ENCODE results near the gene LDLRAD3.
A peak's percentile ranks its signal among the peaks of the same experiment; 100 is the strongest.

The LDLRAD3 gene

GRCh38 chr11:36146437-36146836, 202.6 kb downstream of the LDLRAD3 start:
- DNase-seq: no peak

- no peak for DNase-seq
Observed at GRCh38 chr11:36147491-36147890, 203.6 kb downstream of the LDLRAD3 start.

GRCh38 chr11:36148701-36149100, 204.8 kb downstream of the LDLRAD3 start:
- no peak for DNase-seq

DNA sequence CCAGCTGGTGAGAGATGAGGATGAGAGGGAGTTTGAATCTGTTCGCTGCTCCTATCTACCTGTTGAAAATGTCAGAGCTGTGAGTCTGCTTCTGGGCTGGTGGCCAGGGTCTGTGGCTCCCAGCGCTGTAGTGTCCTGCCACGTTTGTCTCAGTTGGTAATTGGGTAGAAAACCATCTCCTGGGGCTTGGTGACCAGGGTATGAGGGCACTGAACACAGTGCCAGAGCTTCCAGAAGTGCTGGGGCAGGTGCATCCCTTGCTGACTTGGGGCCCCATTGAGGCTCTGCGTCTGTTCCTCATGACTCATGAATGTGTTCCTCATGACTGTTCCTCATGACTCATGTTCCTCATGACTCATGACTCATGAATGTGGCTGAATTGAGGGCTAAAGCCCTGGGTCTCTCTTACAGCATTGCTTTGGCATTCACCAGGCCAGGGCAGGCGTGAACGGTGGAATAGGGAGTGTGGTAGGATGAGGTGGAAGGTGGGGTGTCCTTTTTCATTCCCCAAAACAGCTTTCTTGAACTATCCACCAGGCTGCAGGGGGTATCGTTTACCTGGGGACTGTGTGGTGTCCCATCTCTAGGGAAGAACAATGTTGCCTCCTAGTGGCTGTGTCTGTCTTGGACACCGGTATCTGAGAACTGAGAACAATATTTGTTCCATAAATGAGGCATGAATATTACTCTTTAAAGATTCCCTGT, 205.8 kb downstream of the LDLRAD3 start:
- peak; percentile 61 for DNase-seq

DNA sequence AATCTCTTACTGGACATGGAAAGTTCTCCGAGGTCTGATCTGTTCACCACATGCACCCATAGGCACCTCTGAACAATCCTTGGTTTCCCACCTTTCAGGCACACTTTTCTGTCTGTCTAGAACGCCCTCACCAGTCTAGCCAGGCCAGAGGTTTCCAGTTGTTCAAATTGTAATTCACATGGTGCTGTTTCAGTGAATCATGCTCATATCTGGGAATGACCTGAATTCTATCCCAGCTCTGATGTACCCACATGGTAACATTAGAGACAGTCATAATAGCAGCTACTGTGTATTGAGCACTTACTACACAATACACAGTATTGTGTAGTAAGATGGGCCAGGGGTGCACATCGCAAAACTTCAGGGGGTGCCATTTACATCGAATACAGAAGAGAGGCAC, 207.1 kb downstream of the LDLRAD3 start:
- no peak for DNase-seq

DNA sequence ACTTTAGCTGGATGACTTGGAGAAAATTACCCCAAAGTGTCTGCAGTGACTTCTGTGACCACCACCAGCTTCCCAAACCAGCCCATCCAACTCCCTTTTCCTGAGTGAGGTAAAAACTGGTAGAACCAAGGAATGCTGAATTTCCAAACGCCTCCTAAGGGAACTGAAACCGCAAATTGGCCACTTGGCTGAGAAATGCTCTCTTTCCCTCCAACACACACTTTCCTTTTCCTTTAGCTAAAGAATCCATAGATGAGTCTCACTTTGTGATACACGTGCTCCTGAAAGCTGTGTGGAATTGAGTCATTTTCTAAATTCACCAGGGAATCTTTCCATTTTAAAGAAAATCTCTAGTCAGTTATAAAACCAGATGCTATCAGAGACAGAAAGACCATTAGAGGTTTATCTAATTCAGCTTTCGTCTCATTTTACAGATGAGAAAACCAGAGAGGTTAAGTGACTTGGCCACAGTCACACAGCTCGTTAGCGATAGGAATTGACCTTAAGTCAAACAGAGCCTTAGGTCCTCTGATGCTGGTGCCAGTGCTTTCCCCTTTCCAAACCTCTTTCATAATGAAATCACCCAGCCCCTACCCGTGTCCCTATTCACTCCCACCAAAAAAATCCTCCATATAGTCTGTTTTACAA, 208.2 kb downstream of the LDLRAD3 start:
- no peak for DNase-seq

- DNase-seq: no peak
Observed at GRCh38 chr11:36153551-36153950, 209.7 kb downstream of the LDLRAD3 start.

DNA sequence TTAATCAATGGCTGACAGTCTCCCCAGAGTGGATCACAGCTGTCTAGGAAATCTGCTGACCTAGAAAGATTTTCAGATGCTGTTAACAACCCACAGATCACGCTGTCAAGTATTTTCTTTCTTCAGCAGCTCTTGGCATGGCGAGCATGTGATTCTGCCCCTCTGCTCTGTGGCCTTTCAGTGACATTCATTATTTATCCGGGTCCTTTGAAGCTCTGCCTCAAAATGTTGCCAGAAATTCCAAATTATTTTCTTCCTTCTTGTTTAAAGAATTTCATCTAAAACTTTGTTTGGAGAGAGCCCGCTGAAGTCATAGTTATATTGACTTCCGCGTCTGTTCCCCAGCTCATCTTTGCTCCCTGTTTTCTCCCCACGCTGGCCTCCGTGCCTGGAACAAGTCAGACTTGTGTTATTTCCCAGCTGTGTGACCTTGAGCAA, 211.3 kb downstream of the LDLRAD3 start:
- DNase-seq: no peak

GRCh38 chr11:36155770-36156160, 211.9 kb downstream of the LDLRAD3 start:
- DNase-seq: no peak

- no peak for DNase-seq
Observed at GRCh38 chr11:36156161-36156816, 212.4 kb downstream of the LDLRAD3 start.

- DNase-seq: no peak
Observed at GRCh38 chr11:36156817-36157519, 213.1 kb downstream of the LDLRAD3 start.

DNA sequence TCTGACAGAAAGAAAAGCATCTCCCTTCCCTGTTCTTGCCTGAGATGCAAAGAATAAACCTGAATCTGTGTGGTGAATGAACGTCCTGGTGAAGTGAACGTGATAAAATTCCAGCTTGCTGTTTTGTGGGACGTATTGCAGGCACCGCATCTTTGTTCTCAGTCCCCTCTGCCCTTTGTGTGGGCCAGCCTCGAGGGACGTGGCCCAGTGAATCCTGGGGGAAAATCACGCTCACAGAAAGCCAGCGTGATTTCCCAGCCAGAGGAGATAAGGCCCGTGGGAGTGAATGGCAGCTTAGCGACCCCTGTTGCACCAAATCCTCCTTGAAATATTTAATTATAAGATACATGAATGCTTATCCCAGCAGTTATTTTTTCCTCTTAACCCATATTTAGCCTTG, 216.2 kb downstream of the LDLRAD3 start:
- DNase-seq: no peak

DNA sequence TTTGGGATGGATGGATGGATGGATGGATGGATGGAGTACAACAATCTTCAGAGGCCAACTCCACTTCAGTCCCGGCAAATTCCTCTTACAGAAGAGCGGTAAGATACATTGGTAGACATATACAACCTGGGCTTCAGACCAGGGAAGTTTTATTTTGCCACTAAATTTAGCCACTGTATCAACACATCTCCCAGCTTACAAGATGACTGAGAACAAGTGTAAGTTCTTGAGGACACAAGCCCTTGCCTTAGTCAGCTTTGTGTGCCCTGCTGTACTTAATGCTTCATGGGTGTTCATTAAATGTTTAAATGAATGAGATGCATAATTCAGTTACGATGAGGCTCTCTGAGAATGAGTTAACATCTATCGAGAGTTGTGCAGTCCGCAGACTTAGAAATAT, 217.7 kb downstream of the LDLRAD3 start:
- DNase-seq: no peak

DNA sequence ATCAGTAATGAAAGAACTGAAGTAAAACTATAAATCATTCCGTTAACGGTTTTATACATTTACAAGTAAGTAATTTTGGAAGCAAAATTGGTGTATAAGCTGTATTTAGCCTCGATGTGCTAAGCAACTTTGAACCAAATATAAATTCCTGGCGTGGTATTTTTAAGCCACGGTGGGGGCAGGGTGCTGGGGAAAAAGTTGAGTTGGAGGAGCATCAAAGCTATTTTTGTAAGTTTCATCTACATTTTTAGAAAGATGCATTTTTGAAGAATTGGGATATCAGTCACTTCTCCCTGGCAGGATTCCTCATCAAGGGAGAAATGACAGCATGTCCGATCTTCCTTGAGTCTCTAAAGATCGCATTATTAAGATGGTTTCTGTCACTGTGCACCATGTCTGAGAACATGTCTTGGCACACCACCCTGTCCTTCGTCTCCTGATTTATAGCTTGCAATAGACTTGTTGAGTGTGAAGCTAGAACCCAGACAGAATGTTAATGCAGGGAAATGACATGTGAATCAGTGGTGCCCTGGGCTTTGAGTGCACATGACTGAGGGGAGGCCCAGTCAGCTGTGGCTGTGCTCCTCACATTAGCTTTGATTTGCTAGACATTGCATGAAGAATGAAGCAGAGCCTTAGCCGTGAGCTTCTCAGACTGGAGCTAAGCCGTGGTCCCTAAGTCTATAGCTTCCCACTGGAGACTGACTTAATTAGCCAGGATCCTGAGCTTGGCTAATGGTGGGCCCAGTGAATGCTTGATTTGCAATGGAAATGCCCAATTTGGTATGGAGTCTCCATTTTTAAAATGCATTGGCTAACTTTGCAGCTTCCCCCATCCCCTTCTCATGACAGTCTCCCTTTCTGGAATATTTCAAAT, 218.4 kb downstream of the LDLRAD3 start:
- DNase-seq: no peak

DNA sequence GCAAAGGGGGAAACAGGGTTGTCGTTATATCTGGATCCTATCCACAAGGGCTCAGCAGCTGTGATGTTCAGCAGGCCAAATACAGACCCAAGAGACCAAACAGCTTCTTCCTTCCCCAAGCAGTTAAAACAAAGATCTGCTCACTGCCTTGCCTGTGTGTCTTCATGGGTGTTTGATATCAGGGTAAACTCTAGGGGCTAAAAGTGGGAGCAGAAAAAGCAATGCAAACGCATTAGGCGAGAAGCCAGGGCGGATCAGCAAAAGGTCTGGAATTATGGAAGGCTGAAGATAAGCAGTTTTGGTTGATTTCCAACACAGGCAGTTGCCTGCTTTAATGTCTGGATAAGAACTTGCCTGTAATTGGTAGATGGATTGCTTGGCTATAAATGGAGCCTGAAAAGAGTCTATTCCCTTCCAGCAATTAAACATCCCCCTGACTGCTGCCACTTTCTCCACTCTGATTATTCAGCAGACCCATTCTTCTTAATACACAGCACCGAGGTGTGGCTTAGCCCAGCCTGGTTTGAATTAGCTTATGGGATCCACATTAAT, 219.1 kb downstream of the LDLRAD3 start:
- DNase-seq: no peak

DNA sequence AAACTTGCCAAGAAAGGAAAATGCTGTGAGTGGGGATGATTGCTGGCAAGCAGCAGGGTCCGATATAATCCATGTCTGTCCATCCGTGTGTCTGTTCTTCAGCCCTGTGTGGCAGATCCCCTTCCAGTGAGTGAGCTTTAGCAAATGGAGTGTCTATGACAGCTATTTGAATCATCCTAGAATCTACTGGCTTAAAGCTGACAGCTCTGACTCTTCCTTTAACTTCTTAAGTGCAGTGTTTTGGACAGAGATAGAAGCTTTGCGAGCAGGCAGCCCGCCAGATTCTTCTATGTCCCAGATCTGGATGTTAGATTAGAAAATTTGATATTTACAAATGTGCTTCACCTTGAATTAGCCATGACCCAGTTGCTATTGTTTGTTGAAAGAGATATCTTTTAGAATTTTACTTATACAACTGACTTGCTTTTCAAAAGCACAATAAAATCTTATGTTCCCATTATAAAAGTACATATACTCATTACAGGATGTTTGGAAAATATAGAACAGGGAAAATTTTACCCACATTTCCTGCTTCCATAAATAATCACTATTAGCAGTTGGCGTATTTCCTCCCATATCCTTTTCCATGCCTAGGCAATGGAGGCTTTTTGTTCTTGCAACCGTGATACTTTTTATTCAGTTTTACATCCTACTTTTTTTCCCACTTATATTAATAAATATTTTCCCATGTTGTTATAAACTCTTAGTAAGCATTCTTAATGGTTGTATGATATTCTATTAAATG, 220.8 kb downstream of the LDLRAD3 start:
- DNase-seq: no peak

GRCh38 chr11:36165621-36166397, 221.9 kb downstream of the LDLRAD3 start:
- no peak for DNase-seq

DNA sequence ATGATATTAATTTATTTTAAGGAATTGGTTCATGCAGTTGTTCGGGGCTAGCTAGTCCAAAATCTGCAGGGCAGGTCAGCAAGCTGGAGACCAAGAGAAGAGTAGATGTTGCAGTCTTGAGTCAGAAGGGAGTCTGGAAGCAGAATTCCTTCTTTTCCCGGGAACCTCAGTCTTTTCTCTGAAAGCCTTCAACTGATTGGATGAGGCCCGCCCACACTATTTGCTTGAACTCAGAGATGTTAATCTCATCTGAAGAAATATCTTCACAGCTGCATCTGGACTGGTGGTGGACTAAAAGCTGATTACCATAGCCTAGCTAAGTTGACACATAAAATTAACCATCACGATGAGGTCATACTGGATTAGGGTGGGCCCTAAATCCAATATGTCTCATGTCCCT, 223.2 kb downstream of the LDLRAD3 start:
- no peak for DNase-seq

DNA sequence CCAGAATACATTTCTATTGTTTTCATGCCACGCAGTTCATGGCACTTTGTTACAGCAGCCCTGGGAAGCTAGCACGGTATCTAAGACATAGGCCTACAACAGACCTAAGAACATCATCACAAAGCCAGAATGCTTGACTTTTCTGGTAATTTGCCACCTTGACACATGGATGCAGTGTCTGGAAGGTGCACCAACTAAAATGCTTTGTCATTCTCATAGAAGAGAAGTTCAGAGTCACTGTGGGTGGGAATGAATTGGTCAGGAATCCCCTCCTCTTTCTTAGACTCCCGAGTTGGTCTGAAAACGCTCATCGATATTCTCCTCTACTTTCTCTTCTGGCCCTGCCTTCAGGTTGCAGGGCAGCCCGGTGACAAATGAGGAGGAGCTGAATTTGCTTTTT, 223.9 kb downstream of the LDLRAD3 start:
- no peak for DNase-seq

DNA sequence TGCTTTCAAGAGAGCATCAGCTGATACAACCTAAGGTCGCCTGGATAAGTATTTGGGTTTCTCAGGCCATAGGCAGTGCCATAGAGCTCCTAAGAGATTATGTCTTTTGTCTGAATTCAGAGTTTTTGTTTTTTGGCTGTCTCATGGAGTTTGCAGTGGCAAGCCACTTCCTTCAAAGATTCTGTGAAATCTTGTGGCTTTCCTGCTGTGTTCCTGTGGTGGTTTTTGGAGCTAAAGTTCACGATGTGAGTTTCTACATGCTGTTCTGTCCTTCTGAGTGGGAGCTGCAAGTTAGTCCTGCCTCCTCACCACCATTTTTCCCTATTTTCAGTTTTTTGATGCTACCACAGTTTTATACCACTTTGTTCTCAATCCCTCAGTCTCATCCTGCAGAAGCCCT, 234.0 kb downstream of the LDLRAD3 start:
- no peak for DNase-seq
